ENCODE measurements around the gene TRANK1. TPM values are rescaled to one million over a fixed set of nuclear protein-coding genes. Genes with fewer than 3 reads are reported as not detected.

Gene TRANK1
- total RNA-seq, 1 experiment from 2014 or later = 0.58 TPM

DNA sequence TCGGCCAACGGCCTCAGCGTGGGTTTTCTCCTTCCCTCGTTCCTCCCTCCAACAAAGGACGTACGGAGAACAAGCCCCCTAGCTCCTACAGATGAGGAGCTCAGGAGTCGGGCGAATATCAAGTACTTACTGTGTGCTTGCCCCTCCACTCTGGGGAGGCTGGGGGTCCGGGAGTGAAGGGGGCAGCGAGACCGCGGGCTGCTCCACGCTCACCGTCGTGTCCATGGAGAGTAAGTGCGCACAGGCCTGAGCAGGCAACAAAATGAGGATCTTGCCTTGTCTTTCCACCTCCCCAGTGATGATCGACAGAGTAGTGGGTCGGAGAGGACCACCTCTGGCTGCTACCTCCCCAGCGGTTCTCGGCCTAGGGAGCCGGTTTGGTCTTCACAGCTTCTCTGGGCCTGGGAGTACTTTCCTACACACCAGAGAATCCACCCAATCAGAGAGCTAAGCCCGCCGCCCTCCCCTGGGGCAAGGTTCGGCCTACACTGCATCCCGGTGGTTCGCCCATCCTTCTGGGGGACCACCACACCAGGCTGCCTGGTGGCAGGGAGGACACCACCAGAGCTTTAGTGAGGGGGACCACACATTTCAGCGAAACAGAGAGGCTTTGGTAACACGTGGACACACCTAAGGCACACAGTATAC, 603 bp upstream of the TRANK1 start:
- CTCF ChIA-PET = no interaction called here
- BruUV-seq (replicated peaks) = no TSS peak
- no peaks in the 10 kb centered on the region for H3F3A ChIP-seq (ENCODE audit: low read length, unreplicated experiment)
- ATAC-seq (no peak), DNase-seq (no peak)
- no peaks in the 10 kb centered on the region for H3K9me2 ChIP-seq (replicated peaks; ENCODE audit: low read length)
- no peak overlapping the region for H3K27ac ChIP-seq (ENCODE audit: low read length)
- H3K4me3 ChIP-seq (ENCODE audit: low read length) = no peak overlapping the region
- no peak overlapping the region for H2AFZ ChIP-seq (ENCODE audit: low read length)
- H3K36me3 ChIP-seq (ENCODE audit: low read depth, low read length) = no peaks in the 10 kb centered on the region
- no peaks in the 10 kb centered on the region; the same call in 1 of the 2 replicates for H3K4me1 ChIP-seq (ENCODE audit: insufficient read depth, low read length)
- H3K27me3 ChIP-seq (ENCODE audit: low read length) = no peaks in the 10 kb centered on the region
- POLR2A ChIA-PET (ENCODE audit: unreplicated experiment) = no interaction called here
- no peak overlapping the region for H3K4me2 ChIP-seq (ENCODE audit: low read length)
- H3K9ac ChIP-seq (ENCODE audit: low read length) = no peak overlapping the region
- intact Hi-C loops (cut with micrococcal nuclease) = no loop called here
- no peaks in the 10 kb centered on the region for H4K20me1 ChIP-seq (ENCODE audit: low read length)
- no peaks in the 10 kb centered on the region for H3K79me2 ChIP-seq (ENCODE audit: low read length)
- TF ChIP-seq EZH2phosphoT487 (IDR thresholded peaks at IDR 0.05; ENCODE audit: borderline replicate concordance, low read length) = no peak
- TF ChIP-seq, protein P1, sequence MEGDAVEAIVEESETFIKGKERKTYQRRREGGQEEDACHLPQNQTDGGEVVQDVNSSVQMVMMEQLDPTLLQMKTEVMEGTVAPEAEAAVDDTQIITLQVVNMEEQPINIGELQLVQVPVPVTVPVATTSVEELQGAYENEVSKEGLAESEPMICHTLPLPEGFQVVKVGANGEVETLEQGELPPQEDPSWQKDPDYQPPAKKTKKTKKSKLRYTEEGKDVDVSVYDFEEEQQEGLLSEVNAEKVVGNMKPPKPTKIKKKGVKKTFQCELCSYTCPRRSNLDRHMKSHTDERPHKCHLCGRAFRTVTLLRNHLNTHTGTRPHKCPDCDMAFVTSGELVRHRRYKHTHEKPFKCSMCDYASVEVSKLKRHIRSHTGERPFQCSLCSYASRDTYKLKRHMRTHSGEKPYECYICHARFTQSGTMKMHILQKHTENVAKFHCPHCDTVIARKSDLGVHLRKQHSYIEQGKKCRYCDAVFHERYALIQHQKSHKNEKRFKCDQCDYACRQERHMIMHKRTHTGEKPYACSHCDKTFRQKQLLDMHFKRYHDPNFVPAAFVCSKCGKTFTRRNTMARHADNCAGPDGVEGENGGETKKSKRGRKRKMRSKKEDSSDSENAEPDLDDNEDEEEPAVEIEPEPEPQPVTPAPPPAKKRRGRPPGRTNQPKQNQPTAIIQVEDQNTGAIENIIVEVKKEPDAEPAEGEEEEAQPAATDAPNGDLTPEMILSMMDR (conservative IDR thresholded peaks at IDR 0.05; ENCODE audit: low read depth, low read length) = no peak
- TF ChIP-seq EZH2 (IDR thresholded peaks at IDR 0.05; ENCODE audit: low read length, unreplicated experiment) = no peak
- no peaks in the 10 kb centered on the region for H3K9me3 ChIP-seq (ENCODE audit: low read length)

DNA sequence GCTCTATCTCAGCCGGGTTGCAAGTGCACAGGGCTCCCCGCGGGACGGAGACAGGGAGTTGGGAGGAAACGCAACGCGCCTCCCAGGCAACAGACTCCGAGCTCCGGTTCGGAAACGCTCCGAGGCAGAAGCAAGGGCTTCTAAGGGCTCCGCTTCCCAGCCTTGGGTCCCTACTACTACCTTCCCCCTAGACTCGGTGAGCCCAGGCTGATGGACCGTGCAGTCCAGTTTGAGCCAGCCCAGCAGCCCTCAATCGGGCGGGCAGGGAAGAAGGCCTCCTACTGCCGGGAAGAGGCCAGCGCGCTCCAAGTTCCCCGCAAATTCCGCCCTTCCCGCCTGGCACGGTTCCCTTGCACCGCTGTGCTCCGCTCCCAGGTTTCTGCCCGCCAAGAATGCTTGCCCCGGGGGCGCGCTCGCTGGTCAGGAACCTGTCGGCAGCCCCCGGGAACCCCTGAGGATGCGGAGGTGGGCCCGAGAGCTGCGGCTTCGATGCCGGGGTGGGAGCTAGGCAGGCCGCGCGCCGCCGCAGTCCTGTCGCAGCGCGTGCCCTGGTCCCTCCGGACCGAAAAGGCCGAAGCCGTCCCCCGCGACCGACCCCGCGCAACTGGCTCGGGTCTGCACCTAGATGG, 728 bp downstream of the TRANK1 start:
- H3K9ac ChIP-seq (ENCODE audit: low read length) = peak overlapping the region; percentile 35; the same call in 1 of the 2 replicates
- POLR2A ChIA-PET (ENCODE audit: unreplicated experiment) = interaction anchor here (0.7 kb wide), 1 partner anchor 331 kb away, joined by 6 read pairs; no protein-coding TSS in a partner anchor

More for the DNA sequence above, 728 bp downstream of the TRANK1 start:
- ATAC-seq = peak; percentile 82
- peak; percentile 28 for DNase-seq
- no peaks in the 10 kb centered on the region for H3F3A ChIP-seq (ENCODE audit: low read length, unreplicated experiment)
- H3K4me1 ChIP-seq (ENCODE audit: insufficient read depth, low read length) = no peaks in the 10 kb centered on the region; the same call in 1 of the 2 replicates
- peak overlapping the region; percentile 77 for H3K4me3 ChIP-seq (ENCODE audit: low read length)
- H3K79me2 ChIP-seq (ENCODE audit: low read length) = no peaks in the 10 kb centered on the region
- CTCF ChIA-PET = interaction anchor here (0.5 kb wide), 1 partner anchor 16 kb away, joined by 3 read pairs; no protein-coding TSS in a partner anchor
- H3K27me3 ChIP-seq (ENCODE audit: low read length) = no peaks in the 10 kb centered on the region
- H3K9me3 ChIP-seq (ENCODE audit: low read length) = no peaks in the 10 kb centered on the region
- no peaks in the 10 kb centered on the region for H3K36me3 ChIP-seq (ENCODE audit: low read depth, low read length)
- peak overlapping the region; percentile 100 for H3K4me2 ChIP-seq (ENCODE audit: low read length)
- TF ChIP-seq, protein P1 (conservative IDR thresholded peaks at IDR 0.05; ENCODE audit: low read depth, low read length) = peak; percentile 25; the same call in 1 of the 2 replicates
- TF ChIP-seq EZH2phosphoT487 (IDR thresholded peaks at IDR 0.05; ENCODE audit: borderline replicate concordance, low read length) (no peak), EZH2 (IDR thresholded peaks at IDR 0.05; ENCODE audit: low read length, unreplicated experiment) (peak; percentile 29)
- H2AFZ ChIP-seq (ENCODE audit: low read length) = peak overlapping the region; percentile 99
- H3K9me2 ChIP-seq (replicated peaks; ENCODE audit: low read length) = no peaks in the 10 kb centered on the region
- H3K27ac ChIP-seq (ENCODE audit: low read length) = no peak overlapping the region
- intact Hi-C loops (cut with micrococcal nuclease) = no loop called here
- TSS peak; percentile 22 for BruUV-seq (replicated peaks)
- H4K20me1 ChIP-seq (ENCODE audit: low read length) = no peaks in the 10 kb centered on the region
